Activated naive CD4-positive, alpha-beta T cell treated with anti-CD3 and anti-CD28 coated beads, Interleukin-2, amount 10 ng/mL, durations not matched to agents 5 hours and 36 hours (primary cell): ENCODE measurements around the gene HABP4. TPM values are rescaled to one million over a fixed set of nuclear protein-coding genes. Genes with fewer than 3 reads are reported as not detected.

ENCODE experiments used
- total RNA-seq, 2 experiments: library from RNA; stranded (reverse); gene quantifications; one replicate each; pipeline ENCODE4 v1.2.3, GENCODE V29; 2021

Gene HABP4
- total RNA-seq = 1 to 10 TPM; 7.3 to 7.6 TPM

GRCh38 chr9:96449845-96450612, at the start of gene HABP4:
Gene HABP4, plus strand, starts transcription at chr9:96450169. Its CDS starts 111 bp downstream, at chr9:96450280.

GRCh38 chr9:96418083-96418919, 31.7 kb upstream of the HABP4 start, which contains the start of gene ZNF367:
Gene ZNF367, minus strand, starts transcription at chr9:96418370. Its CDS starts 338 bp downstream, at chr9:96418032.

Other genes with a start within 250 kb of the HABP4 start
- gene HSD17B3, start 148.0 kb upstream of the HABP4 start, total RNA-seq = not detected
- gene SLC35D2, start 66.5 kb upstream of the HABP4 start, total RNA-seq = 10 to 100 TPM; 16.0 to 17.5 TPM
- 10 to 100 TPM; 23.2 TPM for gene ZNF367, start 31.8 kb upstream of the HABP4 start, total RNA-seq
- gene CDC14B, start 169.7 kb downstream of the HABP4 start, total RNA-seq = 1 to 10 TPM in 1 of 2 experiments, under 1 TPM in 1; 0.55 to 1.2 TPM
- 1 to 10 TPM; 5.8 to 8.0 TPM for gene PRXL2C, start 205.1 kb downstream of the HABP4 start, total RNA-seq